ENCODE results near the gene IQCM.
"Not testable (repeated sequence)": the region's sequence is repeated elsewhere in the genome, so short reads cannot be mapped to it uniquely, and the experiment has no call there.

IQCM gene

DNA sequence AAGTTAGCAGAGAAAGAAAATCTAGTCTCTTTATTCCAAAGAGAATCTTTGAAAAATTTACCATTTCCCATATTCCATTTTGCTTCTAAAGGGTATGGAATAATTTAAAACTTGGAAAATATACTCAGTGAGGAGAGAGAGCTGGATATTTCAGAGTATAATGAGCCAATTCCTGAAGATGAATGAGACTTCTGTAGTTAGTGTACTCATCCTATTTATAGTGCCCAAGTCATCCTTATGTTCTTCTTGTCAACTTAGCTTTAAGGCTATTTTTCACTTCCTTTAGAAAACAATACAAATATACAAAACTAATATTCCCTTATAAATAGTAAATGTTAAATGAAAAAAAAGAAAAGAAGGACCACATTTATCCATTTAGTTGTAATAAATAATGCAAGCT lies 302.6 kb downstream of the IQCM start:
- DNase-seq (ENCODE audit: low spot score in 2 of 2) (no peak), ATAC-seq (no peak)
- H3K36me3 Mint-ChIP-seq, result no peaks in the 10 kb centered on the region
- H3K4me3 Mint-ChIP-seq, result no peak overlapping the region
- no peak overlapping the region for H3K27ac Mint-ChIP-seq
- no peaks in the 10 kb centered on the region for H3K4me1 Mint-ChIP-seq
- H3K9me3 Mint-ChIP-seq, result peaks cover 7% of the 10 kb centered on the region

DNA sequence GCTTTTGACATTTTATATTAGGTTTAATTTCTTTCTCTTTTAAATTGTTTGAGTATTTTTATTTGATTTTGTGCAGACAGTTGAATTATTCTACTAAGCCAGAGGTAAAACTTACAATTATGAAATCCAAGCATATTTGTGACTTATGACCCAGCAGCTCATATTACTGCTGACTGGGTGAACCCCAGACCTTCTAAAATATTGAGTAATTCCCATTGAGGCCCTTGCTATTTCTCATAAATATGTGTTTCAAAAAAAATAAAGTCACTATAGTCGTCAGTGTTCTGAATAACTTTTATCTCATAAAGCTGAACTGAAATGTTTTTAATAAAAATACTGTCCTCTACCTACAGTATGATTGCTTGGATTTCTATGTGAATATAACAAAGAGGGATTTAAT lies 303.1 kb downstream of the IQCM start:
- no peak for ATAC-seq
- Mint-ChIP-seq H3K4me1 (no peaks in the 10 kb centered on the region), H3K9me3 (peaks cover 7% of the 10 kb centered on the region), H3K4me3 (no peak overlapping the region), H3K36me3 (no peaks in the 10 kb centered on the region), H3K27ac (no peak overlapping the region)
- no peak for DNase-seq (ENCODE audit: low spot score in 2 of 2)

DNA sequence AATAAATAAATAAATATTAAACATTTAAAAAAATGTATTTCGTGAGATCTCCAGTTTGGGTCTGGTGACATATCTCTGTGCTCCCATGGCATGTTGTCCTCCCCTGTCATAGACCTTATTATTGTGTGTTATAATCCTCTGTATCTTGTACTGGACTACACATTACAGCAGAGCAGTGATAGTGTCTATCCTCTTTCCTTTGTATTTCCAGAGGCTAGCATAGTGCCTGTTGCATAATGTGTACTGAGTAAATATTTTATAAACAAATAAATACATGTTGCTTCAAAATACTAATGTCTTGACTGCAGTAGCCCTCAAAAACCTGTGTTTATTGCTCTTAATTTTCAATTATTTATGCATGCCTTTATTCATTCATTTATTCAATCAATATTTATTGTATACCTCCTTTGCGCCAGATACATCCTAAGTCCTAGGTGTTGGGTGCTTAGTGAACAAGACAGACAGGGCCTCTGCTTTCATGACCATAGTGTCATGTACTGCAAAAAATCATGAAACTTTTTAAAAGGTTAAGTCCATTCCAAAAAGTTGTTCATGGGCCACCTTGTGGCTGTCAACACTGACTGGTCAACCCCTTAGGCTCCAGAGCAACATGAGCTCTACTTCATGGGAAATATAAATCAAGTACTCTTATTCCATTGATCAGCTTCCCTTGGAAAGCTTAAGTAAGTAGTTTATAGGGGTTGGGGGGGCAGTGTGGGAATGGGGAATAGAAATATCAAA lies 303.9 kb downstream of the IQCM start:
- ATAC-seq (no peak), DNase-seq (ENCODE audit: low spot score in 2 of 2) (no peak)
- no peaks in the 10 kb centered on the region for H3K36me3 Mint-ChIP-seq
- peaks cover 2% of the 10 kb centered on the region for H3K9me3 Mint-ChIP-seq
- H3K4me3 Mint-ChIP-seq, result no peak overlapping the region
- H3K27ac Mint-ChIP-seq, result no peak overlapping the region
- no peaks in the 10 kb centered on the region for H3K4me1 Mint-ChIP-seq

DNA sequence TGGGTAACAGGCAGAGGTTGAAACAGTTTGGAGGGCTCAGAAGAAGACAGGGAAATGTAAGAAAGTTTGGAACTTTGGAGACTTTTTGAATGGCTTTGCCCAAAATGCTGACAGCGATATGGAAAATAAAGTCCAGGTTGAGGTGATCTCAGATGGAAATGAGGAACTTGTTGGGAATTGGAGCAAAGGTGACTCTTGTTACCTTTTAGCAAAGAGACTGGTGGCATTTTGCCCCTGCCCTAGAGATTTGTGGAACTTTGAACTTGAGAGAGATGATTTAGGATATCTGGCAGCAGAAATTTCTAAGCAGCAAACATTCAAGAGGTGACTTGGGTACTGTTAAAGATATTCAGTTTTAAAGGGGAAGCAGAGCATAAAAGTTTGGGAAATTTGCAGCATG lies 308.3 kb downstream of the IQCM start:
- not testable (repeated sequence) for ATAC-seq, H3K4me3 Mint-ChIP-seq, H3K36me3 Mint-ChIP-seq

DNA sequence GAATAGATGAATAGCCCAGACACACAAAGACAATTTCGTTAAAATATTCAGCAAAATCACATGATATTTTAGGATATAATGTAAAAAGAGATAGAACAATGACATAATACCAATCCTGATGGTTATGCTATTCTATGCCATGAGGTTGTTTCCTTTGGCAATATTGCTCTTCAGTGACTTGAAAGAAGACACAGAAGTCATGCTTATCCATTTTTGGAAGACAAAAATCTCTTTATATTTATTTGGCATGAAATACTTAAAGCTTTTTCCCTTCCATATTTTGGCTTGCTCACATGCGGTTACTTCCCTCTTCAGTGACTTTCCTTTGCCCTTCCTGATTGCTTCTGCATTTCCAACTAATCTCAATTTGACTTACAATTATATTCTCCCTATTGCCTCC lies 314.8 kb downstream of the IQCM start:
- peaks cover 5% of the 10 kb centered on the region for H3K9me3 Mint-ChIP-seq
- no peak overlapping the region for H3K27ac Mint-ChIP-seq
- no peaks in the 10 kb centered on the region for H3K4me1 Mint-ChIP-seq
- H3K4me3 Mint-ChIP-seq, result no peak overlapping the region
- ATAC-seq (no peak), DNase-seq (ENCODE audit: low spot score in 2 of 2) (no peak)
- no peaks in the 10 kb centered on the region for H3K36me3 Mint-ChIP-seq

More for the DNA sequence above, 308.3 kb downstream of the IQCM start:
- H3K4me1 Mint-ChIP-seq; H3K27ac Mint-ChIP-seq; DNase-seq (ENCODE audit: low spot score in 2 of 2); H3K9me3 Mint-ChIP-seq: not testable (repeated sequence)

DNA sequence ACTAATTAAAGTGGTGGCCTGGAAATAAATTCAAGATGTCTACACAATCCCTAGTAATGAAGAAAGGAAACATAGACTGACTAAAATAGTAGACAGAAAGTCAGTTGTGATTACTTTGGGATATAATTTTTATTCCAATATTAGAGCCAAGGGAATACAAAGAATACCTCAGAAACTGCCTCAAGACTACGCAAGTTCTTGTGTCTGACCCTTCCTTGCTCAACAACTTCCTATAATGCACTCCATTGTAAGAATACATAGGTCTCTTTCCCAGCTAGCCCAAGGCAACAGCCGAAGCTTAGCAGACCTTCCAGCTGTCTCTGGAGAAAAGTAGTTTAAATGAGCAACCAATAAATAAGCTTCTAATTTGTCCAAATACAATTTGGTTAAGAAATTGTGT lies 315.9 kb downstream of the IQCM start:
- H3K27ac Mint-ChIP-seq, result no peak overlapping the region
- ATAC-seq (no peak), DNase-seq (ENCODE audit: low spot score in 2 of 2) (no peak)
- no peaks in the 10 kb centered on the region for H3K36me3 Mint-ChIP-seq
- peaks cover 3% of the 10 kb centered on the region for H3K9me3 Mint-ChIP-seq
- no peaks in the 10 kb centered on the region for H3K4me1 Mint-ChIP-seq
- H3K4me3 Mint-ChIP-seq, result no peak overlapping the region

DNA sequence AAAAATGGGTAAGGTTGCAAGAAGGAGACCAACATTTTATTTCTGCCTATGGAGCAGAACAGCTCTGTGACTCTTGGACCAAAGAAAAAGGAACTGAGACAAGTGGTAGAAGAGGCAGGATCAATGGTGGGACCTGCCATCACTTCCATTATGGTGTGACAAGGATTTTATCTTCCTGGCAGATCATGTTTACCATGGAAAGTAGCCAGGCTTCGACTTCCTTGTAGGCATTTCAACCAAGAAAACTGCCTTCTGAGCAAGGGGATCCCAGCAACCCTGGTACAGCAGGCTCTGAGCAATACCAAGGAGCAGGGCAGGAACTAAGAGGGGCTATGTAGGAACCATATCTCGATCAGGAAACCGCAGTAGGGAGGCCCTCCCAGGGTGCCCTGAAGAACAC lies 317.4 kb downstream of the IQCM start:
- Mint-ChIP-seq H3K4me1 (no peaks in the 10 kb centered on the region), H3K27ac (no peak overlapping the region), H3K4me3 (no peak overlapping the region), H3K36me3 (no peaks in the 10 kb centered on the region), H3K9me3 (peaks cover 3% of the 10 kb centered on the region)
- DNase-seq (ENCODE audit: low spot score in 2 of 2) (no peak), ATAC-seq (no peak)

DNA sequence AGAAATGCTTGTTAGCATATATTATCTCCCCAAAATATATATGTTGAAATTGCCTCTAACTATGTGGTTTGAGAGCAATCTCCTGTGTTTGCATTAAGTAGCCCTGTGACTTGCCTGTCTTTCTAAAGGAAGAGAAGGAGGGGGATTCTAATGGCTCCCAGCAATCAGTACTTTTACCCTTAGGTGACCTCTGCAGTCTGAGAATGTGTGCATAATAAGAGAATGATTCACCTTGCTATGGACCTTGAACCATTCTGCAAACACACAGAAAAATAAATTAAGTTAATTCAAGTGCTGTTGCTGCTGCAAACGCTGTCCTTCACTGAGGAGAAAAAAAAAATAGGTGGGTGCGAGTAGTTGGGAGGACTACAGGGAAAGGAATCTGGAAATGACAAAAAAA lies 322.2 kb downstream of the IQCM start:
- no peak for DNase-seq (ENCODE audit: low spot score in 2 of 2)
- Mint-ChIP-seq H3K4me3 (no peak overlapping the region), H3K36me3 (no peaks in the 10 kb centered on the region), H3K9me3 (peaks cover 3% of the 10 kb centered on the region), H3K27ac (no peak overlapping the region), H3K4me1 (no peaks in the 10 kb centered on the region)
- no peak for ATAC-seq

DNA sequence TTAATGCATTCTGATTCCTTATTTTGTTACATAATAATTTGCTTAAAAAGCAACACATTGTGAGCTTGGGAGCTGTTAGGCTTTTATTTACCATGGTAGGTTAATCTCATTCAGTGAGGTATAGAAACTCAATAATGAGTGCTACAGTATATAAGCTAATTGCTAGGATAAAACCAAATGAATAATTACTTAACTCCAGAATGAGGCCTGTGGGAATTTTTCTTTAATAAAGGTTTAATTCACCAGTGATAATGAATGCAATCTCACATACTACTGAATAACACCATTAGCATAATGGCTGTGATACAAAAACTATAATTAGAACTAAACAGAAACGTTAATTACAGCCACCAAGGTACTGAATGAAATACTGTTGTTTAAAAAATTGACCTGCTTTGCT lies 326.3 kb downstream of the IQCM start:
- ATAC-seq (no peak), DNase-seq (ENCODE audit: low spot score in 2 of 2) (no peak)
- H3K4me1 Mint-ChIP-seq, result no peaks in the 10 kb centered on the region
- H3K36me3 Mint-ChIP-seq, result no peaks in the 10 kb centered on the region
- H3K27ac Mint-ChIP-seq, result no peak overlapping the region
- no peak overlapping the region for H3K4me3 Mint-ChIP-seq
- peaks cover 9% of the 10 kb centered on the region for H3K9me3 Mint-ChIP-seq

DNA sequence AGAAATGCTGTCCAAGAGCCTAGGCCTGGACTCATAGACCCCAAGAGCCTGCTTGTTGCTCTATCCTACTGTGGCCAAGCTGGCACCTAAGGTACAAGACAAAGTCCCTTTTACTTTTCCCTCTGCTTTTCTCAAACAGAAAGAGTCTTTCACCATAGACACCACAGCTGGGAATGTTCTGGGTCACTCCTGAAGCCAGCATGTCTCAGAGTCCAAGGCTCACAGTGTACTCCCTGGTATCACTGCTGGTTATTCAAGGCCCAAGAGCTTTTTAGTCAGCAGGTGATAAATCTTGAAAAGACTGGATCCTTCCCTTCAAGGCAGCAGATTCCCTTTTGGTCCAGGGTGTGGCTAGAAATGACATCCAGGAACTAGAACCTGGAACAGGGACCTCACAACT lies 328.8 kb downstream of the IQCM start:
- DNase-seq (ENCODE audit: low spot score in 2 of 2) (no peak), ATAC-seq (no peak)
- H3K36me3 Mint-ChIP-seq, result no peaks in the 10 kb centered on the region
- H3K9me3 Mint-ChIP-seq, result peaks cover 12% of the 10 kb centered on the region
- H3K4me3 Mint-ChIP-seq, result no peak overlapping the region
- H3K4me1 Mint-ChIP-seq, result no peaks in the 10 kb centered on the region
- H3K27ac Mint-ChIP-seq, result no peak overlapping the region

DNA sequence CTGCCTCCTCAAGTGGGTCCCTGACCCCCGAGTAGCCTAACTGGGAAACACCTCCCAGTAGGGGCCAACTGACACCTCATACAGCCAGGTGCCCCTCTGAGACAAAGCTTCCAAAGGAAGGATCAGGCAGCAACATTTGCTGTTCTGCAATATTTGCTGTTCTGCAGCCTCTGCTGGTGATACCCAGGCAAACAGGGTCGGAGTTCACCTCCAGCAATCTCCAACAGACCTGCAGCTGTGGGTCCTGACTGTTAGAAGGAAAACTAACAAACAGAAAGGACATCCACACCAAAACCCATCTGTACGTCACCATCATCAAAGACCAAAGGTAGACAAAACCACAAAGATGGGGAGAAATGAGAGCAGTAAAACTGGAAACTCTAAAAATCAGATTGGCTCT lies 347.0 kb downstream of the IQCM start:
- H3K4me3 Mint-ChIP-seq; DNase-seq (ENCODE audit: low spot score in 2 of 2); ATAC-seq; H3K4me1 Mint-ChIP-seq; H3K27ac Mint-ChIP-seq; H3K36me3 Mint-ChIP-seq: not testable (repeated sequence)
- peaks cover 24% of the 10 kb centered on the region for H3K9me3 Mint-ChIP-seq

DNA sequence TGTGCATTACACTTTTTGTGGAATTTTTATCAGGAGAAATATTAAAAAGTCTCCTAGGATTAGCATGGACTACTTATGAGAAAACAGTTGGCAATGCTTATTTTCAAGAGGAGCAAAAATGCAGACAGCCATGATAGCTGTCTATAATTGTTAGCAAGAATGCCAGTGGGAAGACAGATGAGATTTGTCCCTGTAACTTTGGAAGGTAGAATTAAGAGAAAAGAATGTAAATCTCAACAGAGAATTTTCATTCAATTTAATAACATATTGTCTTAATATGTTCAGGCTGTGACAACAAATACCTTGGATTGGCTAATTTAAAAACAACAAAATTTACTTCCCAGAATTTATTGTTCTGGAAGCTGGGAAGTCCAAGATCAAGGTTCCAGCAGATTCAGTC lies 349.2 kb downstream of the IQCM start:
- Mint-ChIP-seq H3K4me1 (no peaks in the 10 kb centered on the region), H3K9me3 (peaks cover 26% of the 10 kb centered on the region), H3K4me3 (no peak overlapping the region), H3K36me3 (no peaks in the 10 kb centered on the region), H3K27ac (no peak overlapping the region)
- DNase-seq (ENCODE audit: low spot score in 2 of 2) (no peak), ATAC-seq (no peak)

DNA sequence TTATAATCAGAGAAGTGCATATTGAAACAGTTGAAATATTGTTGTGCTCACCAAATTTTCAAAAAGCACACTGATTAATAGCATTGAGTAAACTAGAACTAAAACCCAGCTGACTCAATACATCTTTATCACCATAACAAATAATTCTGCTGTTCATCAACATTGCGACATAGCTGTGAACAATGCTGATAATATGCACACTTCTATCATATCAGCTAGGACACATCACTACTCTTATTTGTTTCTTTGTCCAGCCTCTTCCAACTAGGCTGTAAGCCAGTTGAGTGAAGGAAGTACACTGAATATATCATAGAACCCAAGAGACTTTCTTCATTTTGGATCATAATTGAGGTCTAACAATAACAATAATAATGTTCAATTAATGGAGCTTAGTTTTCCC lies 349.7 kb downstream of the IQCM start:
- ATAC-seq (no peak), DNase-seq (ENCODE audit: low spot score in 2 of 2) (no peak)
- Mint-ChIP-seq H3K9me3 (peaks cover 26% of the 10 kb centered on the region), H3K27ac (no peak overlapping the region), H3K4me1 (no peaks in the 10 kb centered on the region), H3K36me3 (no peaks in the 10 kb centered on the region), H3K4me3 (no peak overlapping the region)

DNA sequence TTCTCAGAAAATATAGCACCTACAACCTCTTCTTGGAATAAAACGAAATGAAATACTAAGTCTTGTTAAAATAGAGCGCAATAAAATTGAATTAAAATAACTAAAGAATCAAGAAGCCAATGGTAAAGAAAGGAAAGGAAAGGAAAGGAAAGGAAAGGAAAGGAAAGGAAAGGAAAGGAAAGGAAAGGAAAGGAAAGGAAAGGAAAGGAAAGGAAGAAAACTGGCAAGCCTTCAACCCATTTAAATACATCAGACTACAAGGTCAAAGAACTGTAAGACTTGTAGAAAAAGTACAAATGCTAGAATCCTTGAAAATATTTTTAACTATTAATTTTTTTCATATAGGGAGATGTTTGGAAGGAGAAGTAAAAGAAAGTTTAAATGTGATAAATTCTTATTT lies 372.1 kb downstream of the IQCM start:
- ATAC-seq, result no peak
- H3K4me1 Mint-ChIP-seq, result no peaks in the 10 kb centered on the region
- H3K27ac Mint-ChIP-seq, result no peak overlapping the region
- no peak overlapping the region for H3K4me3 Mint-ChIP-seq
- peaks cover 10% of the 10 kb centered on the region for H3K9me3 Mint-ChIP-seq
- H3K36me3 Mint-ChIP-seq, result no peaks in the 10 kb centered on the region
- no peak for DNase-seq (ENCODE audit: low spot score in 2 of 2)

DNA sequence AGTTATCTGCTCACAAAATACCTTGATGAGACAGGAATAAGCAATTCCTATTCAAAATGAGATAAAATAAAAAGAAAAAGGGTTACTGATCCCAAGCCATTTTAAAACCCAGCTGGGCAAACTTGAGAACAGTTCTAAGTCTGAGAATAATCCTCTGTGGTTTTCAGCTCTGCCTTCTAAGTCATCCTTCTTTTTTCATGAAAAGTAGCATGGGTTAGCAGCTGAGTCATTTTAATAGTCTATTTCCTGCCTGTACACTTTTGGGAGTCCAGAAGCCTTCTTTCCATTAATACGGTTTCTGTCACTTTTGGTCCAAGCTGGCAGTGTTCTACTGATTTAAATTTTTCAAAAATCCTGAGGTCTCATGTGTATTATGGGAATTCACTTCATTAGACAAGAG lies 374.3 kb downstream of the IQCM start:
- H3K9me3 Mint-ChIP-seq, result peaks cover 4% of the 10 kb centered on the region
- H3K27ac Mint-ChIP-seq, result no peak overlapping the region
- DNase-seq (ENCODE audit: low spot score in 2 of 2), result no peak
- no peaks in the 10 kb centered on the region for H3K36me3 Mint-ChIP-seq
- ATAC-seq, result no peak
- no peak overlapping the region for H3K4me3 Mint-ChIP-seq
- no peaks in the 10 kb centered on the region for H3K4me1 Mint-ChIP-seq

DNA sequence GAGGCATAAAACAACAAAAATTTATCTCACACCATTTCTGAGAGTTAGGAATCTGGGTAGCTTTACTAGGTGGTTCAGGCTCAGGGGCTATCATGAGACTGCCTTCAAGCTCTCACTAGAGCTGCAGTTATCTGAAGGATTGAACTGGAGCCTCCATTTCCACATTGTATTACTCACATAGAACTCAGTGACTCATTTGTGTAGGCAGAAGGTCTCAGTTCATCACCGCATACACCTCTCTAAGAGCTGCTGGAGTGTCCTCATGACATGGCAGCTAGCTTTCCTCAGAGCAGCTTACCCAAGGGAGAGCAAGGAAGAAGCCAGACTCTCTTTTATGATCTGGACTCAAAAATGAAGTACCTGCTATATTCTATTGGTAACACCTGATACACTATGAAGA lies 389.2 kb downstream of the IQCM start:
- Mint-ChIP-seq H3K27ac (no peak overlapping the region), H3K36me3 (no peaks in the 10 kb centered on the region), H3K4me1 (no peaks in the 10 kb centered on the region), H3K4me3 (no peak overlapping the region), H3K9me3 (peaks cover 5% of the 10 kb centered on the region)
- DNase-seq (ENCODE audit: low spot score in 2 of 2) (no peak), ATAC-seq (peak; percentile 51)

DNA sequence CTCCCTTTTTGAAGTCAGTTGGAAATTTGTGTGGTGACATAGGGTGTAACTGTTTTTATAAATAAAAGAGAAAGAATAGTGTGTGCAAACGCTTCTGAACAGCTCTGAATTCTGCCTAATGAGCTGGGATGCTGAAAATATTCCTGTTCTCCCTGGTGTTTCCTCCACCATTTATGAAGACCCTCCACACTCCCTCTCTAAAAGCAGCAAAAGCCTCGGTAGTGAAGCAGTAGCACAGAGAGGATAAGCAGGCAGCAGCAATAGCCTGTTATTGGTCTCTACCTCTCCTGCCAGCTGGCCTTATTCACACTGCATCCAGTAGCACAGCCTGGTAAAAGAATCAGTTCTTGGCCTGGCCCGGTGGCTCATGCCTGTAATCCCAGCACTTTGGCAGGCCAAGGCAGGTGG lies 406.1 kb downstream of the IQCM start:
- Mint-ChIP-seq H3K36me3 (no peaks in the 10 kb centered on the region), H3K9me3 (peaks cover 11% of the 10 kb centered on the region), H3K27ac (no peak overlapping the region), H3K4me3 (no peak overlapping the region), H3K4me1 (no peaks in the 10 kb centered on the region)
- ATAC-seq (no peak), DNase-seq (ENCODE audit: low spot score in 2 of 2) (no peak)

Data from stimulated activated effector memory CD8-positive, alpha-beta T cell treated with anti-CD3 and anti-CD28 coated beads, Interleukin-12 subunit alpha, Interleukin-12 subunit beta, amount 100 ng/mL, for 72 hours (primary cell).